ENCODE measurements around the gene NAGK.
A peak's percentile ranks its signal among the peaks of the same experiment; 100 is the strongest.
"Not testable (repeated sequence)": the region's sequence is repeated elsewhere in the genome, so short reads cannot be mapped to it uniquely, and the experiment has no call there.

Gene NAGK

GRCh38 chr2:71068218-71069035 is at the start of gene NAGK:
Gene NAGK, plus strand, starts transcription at chr2:71068648. Its CDS starts 36 bp downstream, at chr2:71068684.
- DNase-seq = peak; percentile 99

GRCh38 chr2:71019989-71020388 is 48.5 kb upstream of the NAGK start:
- DNase-seq = not testable (repeated sequence)

GRCh38 chr2:71021394-71021793 is 47.1 kb upstream of the NAGK start:
- DNase-seq = not testable (repeated sequence)

GRCh38 chr2:71023553-71024243 is 44.8 kb upstream of the NAGK start:
- DNase-seq = not testable (repeated sequence)

GRCh38 chr2:71036296-71036695 is 32.2 kb upstream of the NAGK start:
- DNase-seq = not testable (repeated sequence)

- no peak for DNase-seq
Observed at GRCh38 chr2:71042287-71042686, 26.2 kb upstream of the NAGK start.

- DNase-seq = no peak
Observed at GRCh38 chr2:71043531-71044407, 24.7 kb upstream of the NAGK start.

GRCh38 chr2:71045151-71045550 is 23.3 kb upstream of the NAGK start:
- DNase-seq = no peak

- DNase-seq = no peak
Observed at GRCh38 chr2:71045865-71046548, 22.4 kb upstream of the NAGK start.

- no peak for DNase-seq
Observed at GRCh38 chr2:71048096-71048495, 20.4 kb upstream of the NAGK start.

GRCh38 chr2:71049704-71050360 is 18.6 kb upstream of the NAGK start:
- not testable (repeated sequence) for DNase-seq

- not testable (repeated sequence) for DNase-seq
Observed at GRCh38 chr2:71055206-71055740, 13.2 kb upstream of the NAGK start.

- DNase-seq = no peak
Observed at GRCh38 chr2:71060211-71060610, 8.2 kb upstream of the NAGK start.

GRCh38 chr2:71060871-71061270 is 7.6 kb upstream of the NAGK start:
- no peak for DNase-seq

- DNase-seq = no peak
Observed at GRCh38 chr2:71063216-71063615, 5.2 kb upstream of the NAGK start.

- no peak for DNase-seq
Observed at GRCh38 chr2:71064110-71064611, 4.3 kb upstream of the NAGK start.

GRCh38 chr2:71064754-71065621 is 3.5 kb upstream of the NAGK start:
- no peak for DNase-seq

GRCh38 chr2:71066856-71067255 is 1.6 kb upstream of the NAGK start:
- no peak for DNase-seq

- DNase-seq = no peak
Observed at GRCh38 chr2:71067567-71068217, 756 bp upstream of the NAGK start.

- DNase-seq = no peak
Observed at GRCh38 chr2:71069376-71069775, 928 bp downstream of the NAGK start.

Data from right forelimb (tissue), 1 donor.